Left ventricle myocardium inferior (tissue), 1 donor: ENCODE results near the gene ZNF17. TPM values are rescaled to one million over a fixed set of nuclear protein-coding genes. Genes with fewer than 3 reads are reported as not detected.
A peak's percentile ranks its signal among the peaks of the same experiment; 100 is the strongest.

Source experiments
- DNase-seq: peaks from one replicate; pipeline ENCODE4 v3.0.0-alpha.2; 2020
- H3K27ac ChIP-seq: fragments of 200-600 bp; replicated peaks from 2 replicates; pipeline ENCODE4 v1.8.0; 2021
- H3K27me3 ChIP-seq: fragments of 200-600 bp; 2 replicates; pipeline ENCODE4 v1.8.0; 2021; ENCODE audit warnings: low read depth
- H3K36me3 ChIP-seq: fragments of 200-600 bp; 2 replicates; pipeline ENCODE4 v1.8.0; 2021
- H3K4me1 ChIP-seq: fragments of 200-600 bp; 2 replicates; pipeline ENCODE4 v1.8.0; 2021
- H3K4me3 ChIP-seq: fragments of 200-600 bp; 2 replicates; pipeline ENCODE4 v1.8.0; 2021; ENCODE audit warnings: mild to moderate bottlenecking, moderate library complexity
- H3K9me3 ChIP-seq: fragments of 200-600 bp; replicated peaks from 2 replicates; pipeline ENCODE4 v1.8.0; 2021
- CTCF ChIP-seq: fragments of 200-600 bp; IDR thresholded peaks from 2 replicates; pipeline ENCODE4 v1.8.0; 2021; ENCODE audit warnings: antibody characterized with exemption, mild to moderate bottlenecking, borderline replicate concordance
- intact Hi-C: fragments of 100-400 bp; cut with micrococcal nuclease; formaldehyde crosslinking; loops from one replicate; pipeline ENCODE4 v1.11.0; 2022
- total RNA-seq: library from RNA; stranded (reverse); fragmentation: NEBNext Ultra II Directional; extraction: Animal tissue kit (Norgen Biotek cat#: 25700); gene quantifications from one replicate; pipeline ENCODE4 v1.2.1, GENCODE V29; 2021
- donor health status: DM: no; HTN: yes; CAD: no; lungs with severe emphysema.

ZNF17 gene
- total RNA-seq, 1 donor from 2014 or later = 8.9 TPM

- peaks cover 19% of the 10 kb centered on the region for H3K36me3 ChIP-seq
- peak overlapping the region; percentile 92 for H3K27ac ChIP-seq
- intact Hi-C loops = no loop called here
- TF ChIP-seq CTCF = no peak
- peak overlapping the region; percentile 92 for H3K4me3 ChIP-seq
- peaks cover 42% of the 10 kb centered on the region for H3K4me1 ChIP-seq
- H3K27me3 ChIP-seq = no peaks in the 10 kb centered on the region
- DNase-seq = no peak
- peaks cover 13% of the 10 kb centered on the region for H3K9me3 ChIP-seq
Observed at GRCh38 chr19:57389194-57389729, 21.7 kb upstream of the ZNF17 start.

DNA sequence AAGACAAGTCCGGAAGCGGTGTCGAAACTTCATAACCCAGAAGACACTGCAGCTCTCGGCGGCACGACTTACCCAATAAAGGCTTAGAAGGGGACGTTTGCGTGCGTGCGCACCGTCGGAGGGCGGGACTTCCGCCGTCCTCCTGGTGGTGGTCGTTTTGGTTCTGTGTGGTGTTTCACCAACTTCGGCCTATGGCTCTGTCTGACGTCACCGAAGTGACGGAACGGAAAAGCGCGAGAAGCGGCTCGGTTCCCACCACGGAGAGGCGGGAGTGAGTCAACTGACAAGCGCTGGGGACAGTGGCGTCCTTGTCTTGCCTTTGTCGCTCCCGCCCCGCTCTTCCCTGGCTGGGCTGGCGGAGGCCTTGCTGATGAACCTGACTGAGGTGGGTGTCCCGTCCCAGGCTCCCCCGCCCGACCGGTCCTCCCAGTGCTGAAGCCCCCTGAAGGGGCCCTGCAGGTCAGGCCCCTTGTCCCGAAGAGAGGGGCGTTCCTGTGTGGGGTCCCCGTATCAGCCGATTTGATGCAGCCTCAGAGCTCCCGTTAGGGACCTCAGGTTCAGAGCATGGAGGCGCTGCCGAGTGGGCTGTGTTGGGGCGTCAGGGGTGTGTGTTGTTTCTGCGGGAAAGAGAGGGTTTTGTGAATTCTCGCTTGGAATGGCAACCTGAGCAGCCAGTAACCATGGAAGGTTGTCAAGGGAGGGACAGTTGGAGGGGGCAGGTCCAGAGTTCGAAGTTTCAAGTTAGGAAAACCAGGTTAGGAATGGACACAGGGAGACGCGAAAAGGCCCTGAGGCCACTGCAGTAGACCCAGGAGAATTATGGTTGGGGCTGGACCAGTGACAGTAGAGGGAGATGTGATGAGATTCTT is 21.0 kb upstream of the ZNF17 start, which contains the start of gene ZNF548:
Gene ZNF548 (plus strand): TSS at position 125 of the 869 bp plus-strand sequence. CDS start 246 bp downstream, at position 371.
- Histone ChIP-seq H3K4me1 (peaks cover 46% of the 10 kb centered on the region), H3K36me3 (peaks cover 25% of the 10 kb centered on the region), H3K27ac (peak within 1 kb of the TSS; percentile 92), H3K4me3 (peak within 1 kb of the TSS; percentile 92), H3K27me3 (no peaks in the 10 kb centered on the region), H3K9me3 (peaks cover 19% of the 10 kb centered on the region)
- DNase-seq = peak; percentile 96
- peak; percentile 51 for TF ChIP-seq CTCF
- intact Hi-C loops = no loop called here

DNA sequence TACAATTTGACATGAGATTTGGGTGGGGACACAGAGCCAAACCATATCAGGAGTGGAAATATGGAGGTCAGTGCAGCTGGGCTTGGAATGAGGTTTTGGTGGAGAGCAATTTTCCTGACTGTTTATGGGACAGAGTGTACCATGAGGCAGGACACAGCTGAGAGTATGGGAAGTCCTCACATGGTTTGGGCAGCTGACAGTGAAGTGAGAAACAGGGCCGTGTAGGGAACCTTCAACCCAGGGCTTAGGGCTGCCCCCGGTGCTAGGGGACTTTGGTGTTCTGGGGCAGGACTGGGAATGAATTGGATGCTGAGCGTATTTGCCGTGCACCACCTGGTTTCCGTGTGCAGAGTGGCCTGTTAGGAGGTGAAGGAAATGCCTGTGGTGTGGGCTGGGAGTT is 15.3 kb upstream of the ZNF17 start:
- Histone ChIP-seq H3K4me1 (peaks cover 38% of the 10 kb centered on the region), H3K27ac (peak overlapping the region; percentile 19), H3K36me3 (peaks cover 78% of the 10 kb centered on the region), H3K27me3 (no peaks in the 10 kb centered on the region), H3K9me3 (peaks cover 74% of the 10 kb centered on the region), H3K4me3 (no peak overlapping the region)
- intact Hi-C loops = no loop called here
- DNase-seq = no peak
- no peak for TF ChIP-seq CTCF

- no peak for TF ChIP-seq CTCF
- no peak overlapping the region for H3K27ac ChIP-seq
- peaks cover 96% of the 10 kb centered on the region for H3K9me3 ChIP-seq
- DNase-seq = no peak
- H3K27me3 ChIP-seq = no peaks in the 10 kb centered on the region
- H3K36me3 ChIP-seq = peaks cover 90% of the 10 kb centered on the region
- H3K4me3 ChIP-seq = no peak overlapping the region
- peaks cover 24% of the 10 kb centered on the region for H3K4me1 ChIP-seq
- intact Hi-C loops = no loop called here
Observed at GRCh38 chr19:57398868-57399267, 12.1 kb upstream of the ZNF17 start.

DNA sequence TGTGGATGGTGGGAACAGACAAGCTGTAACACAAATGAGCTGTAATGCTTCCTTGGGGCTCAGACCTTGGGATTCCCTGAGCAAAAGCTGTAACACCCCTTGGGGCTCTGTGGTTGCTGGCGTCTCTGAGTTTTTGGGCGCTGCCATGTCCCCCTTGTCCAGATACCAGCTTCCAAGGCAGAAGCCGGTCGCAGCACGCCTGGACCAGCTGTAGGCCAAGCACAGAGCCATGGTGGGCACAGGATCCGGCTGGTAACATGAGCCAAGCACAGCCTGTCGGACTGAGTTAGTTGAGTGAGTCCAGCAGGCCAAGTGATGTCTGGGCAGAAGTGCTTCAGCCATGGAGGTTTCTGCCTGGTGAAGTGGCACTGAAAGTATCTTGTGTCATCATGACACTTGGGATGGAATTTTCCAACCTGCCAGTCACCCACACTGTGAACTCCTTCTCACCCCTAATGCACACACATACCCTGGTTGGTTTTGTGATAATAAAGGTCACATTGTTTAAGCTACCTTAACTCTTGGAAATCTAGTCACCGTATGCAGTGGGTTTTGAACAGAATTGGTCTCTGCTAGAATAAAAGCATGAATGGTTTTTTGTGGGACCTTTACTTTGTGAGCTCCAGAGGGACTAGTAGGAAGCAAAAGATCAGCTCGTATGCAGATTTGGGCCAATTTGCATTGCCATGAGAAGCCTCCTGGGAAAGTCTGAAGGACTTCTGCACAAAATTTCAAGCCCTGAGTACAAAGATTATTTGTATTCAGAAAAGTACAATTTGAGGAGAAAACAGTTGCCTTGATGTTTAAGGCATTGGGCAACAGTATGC is 7.0 kb upstream of the ZNF17 start:
- H3K4me3 ChIP-seq = no peak overlapping the region
- intact Hi-C loops = no loop called here
- no peak for DNase-seq
- no peak for TF ChIP-seq CTCF
- peaks cover 50% of the 10 kb centered on the region for H3K9me3 ChIP-seq
- H3K27me3 ChIP-seq = no peaks in the 10 kb centered on the region
- H3K4me1 ChIP-seq = peaks cover 6% of the 10 kb centered on the region
- H3K36me3 ChIP-seq = peaks cover 43% of the 10 kb centered on the region
- H3K27ac ChIP-seq = no peak overlapping the region
